Fibroblast of peridontal ligament (primary cell): ENCODE measurements around the gene MAPKAP1.

Experiments
- DNase-seq: peaks from one replicate; pipeline ENCODE4 v3.0.0-alpha.2; 2010; ENCODE audit errors: extremely low read depth

Gene MAPKAP1

GRCh38 chr9:125674981-125675973, 31.7 kb downstream of the MAPKAP1 start:
- peak; percentile 71 for DNase-seq

GRCh38 chr9:125672876-125673275, 34.1 kb downstream of the MAPKAP1 start:
- no peak for DNase-seq

GRCh38 chr9:125663127-125663526, 43.9 kb downstream of the MAPKAP1 start:
- DNase-seq: no peak

- no peak for DNase-seq
These were observed 46.5 kb downstream of the MAPKAP1 start for GRCh38 chr9:125660557-125660956.

GRCh38 chr9:125659954-125660353, 47.1 kb downstream of the MAPKAP1 start:
- DNase-seq: peak; percentile 84

GRCh38 chr9:125659201-125659840, 47.7 kb downstream of the MAPKAP1 start:
- DNase-seq: no peak

GRCh38 chr9:125656560-125656959, 50.4 kb downstream of the MAPKAP1 start:
- DNase-seq: no peak

GRCh38 chr9:125655691-125656410, 51.2 kb downstream of the MAPKAP1 start:
- DNase-seq: peak; percentile 39

- no peak for DNase-seq
These were observed 51.9 kb downstream of the MAPKAP1 start for GRCh38 chr9:125655066-125655633.

GRCh38 chr9:125654121-125654520, 52.9 kb downstream of the MAPKAP1 start:
- DNase-seq: no peak

GRCh38 chr9:125653325-125653724, 53.7 kb downstream of the MAPKAP1 start:
- DNase-seq: no peak

- DNase-seq: no peak
These were observed 54.2 kb downstream of the MAPKAP1 start for GRCh38 chr9:125652759-125653158.

- DNase-seq: no peak
These were observed 54.8 kb downstream of the MAPKAP1 start for GRCh38 chr9:125652233-125652594.

GRCh38 chr9:125651576-125652232, 55.3 kb downstream of the MAPKAP1 start:
- DNase-seq: peak; percentile 37

- peak; percentile 72 for DNase-seq
These were observed 56.7 kb downstream of the MAPKAP1 start for GRCh38 chr9:125650271-125650737.

- DNase-seq: no peak
These were observed 57.2 kb downstream of the MAPKAP1 start for GRCh38 chr9:125649826-125650225.

- DNase-seq: peak; percentile 52
These were observed 57.7 kb downstream of the MAPKAP1 start for GRCh38 chr9:125649315-125649714.

GRCh38 chr9:125648294-125648693, 58.7 kb downstream of the MAPKAP1 start:
- no peak for DNase-seq

- peak; percentile 52 for DNase-seq
These were observed 60.3 kb downstream of the MAPKAP1 start for GRCh38 chr9:125646621-125647100.

- DNase-seq: peak; percentile 56
These were observed 60.8 kb downstream of the MAPKAP1 start for GRCh38 chr9:125646217-125646616.
